GM12878 (cell line): Measurements from ENCODE around the gene FOXI1. TPM values are rescaled to one million over a fixed set of nuclear protein-coding genes. Genes with fewer than 3 reads are reported as not detected.
"Not testable (repeated sequence)": the region's sequence is repeated elsewhere in the genome, so short reads cannot be mapped to it uniquely, and the experiment has no call there.

Experiments used
- ATAC-seq: fragments of 200-7000 bp; cut with Tn5 transposase; 3 replicates; pipeline ENCODE4 v1.9.1; 2020; ENCODE audit warnings: mild to moderate bottlenecking, moderate library complexity
- BruUV-seq: library from RNA; stranded (reverse); fragments of 400-500 nt; replicated peaks from 2 replicates; lab custom pipeline; 2021; lab: Mats Ljungman, UMichigan
- CTCF ChIA-PET: fragments of 300-600 bp; sonication (Branson Sonifier 250); formaldehyde crosslinking; extraction: SDS; loops from one replicate; lab custom pipeline; 2021; ENCODE audit warnings: inconsistent platforms; lab: Yijun Ruan, JAX
- POLR2A ChIA-PET: fragments of 350-600 bp; formaldehyde crosslinking; extraction: SDS; loops from one replicate; lab custom pipeline; 2021; ENCODE audit warnings: inconsistent platforms; lab: Charles Lee
- RAD21 ChIA-PET: fragments of 300-600 bp; sonication (Branson Sonifier 250); formaldehyde crosslinking; loops from one replicate; lab custom pipeline; 2023; ENCODE audit warnings: antibody characterized with exemption; ENCODE audit not compliant: unreplicated experiment; lab: Charles Lee
- SMC1A ChIA-PET: fragments of 300-600 bp; sonication (Branson Sonifier 250); formaldehyde crosslinking; loops from one replicate; lab custom pipeline; 2023; ENCODE audit not compliant: unreplicated experiment, uncharacterized antibody; lab: Charles Lee
- DNase-seq: peaks from one replicate; pipeline ENCODE4 v3.0.0-alpha.2; 2011; ENCODE audit warnings: low read depth, low spot score
- FAIRE-seq: peaks from 3 replicates; lab custom pipeline; 2011; peaks lifted over from hg19 to GRCh38; lab: Jason Lieb, UNC
- H2AFZ ChIP-seq: 2 replicates; pipeline ENCODE4 v1.6.0; 2011; ENCODE audit warnings: low read depth, low read length, control low read depth; ENCODE audit not compliant: control insufficient read depth
- H3K27ac ChIP-seq: 2 replicates; pipeline ENCODE4 v1.5.1; 2011; ENCODE audit warnings: control low read depth; ENCODE audit not compliant: control insufficient read depth, insufficient read depth
- H3K27me3 ChIP-seq, 2 experiments: replicated peaks in 1 of 2; 2 replicates each; pipeline versions ENCODE4 v1.6.0 to v1.6.1; 2011; ENCODE audit warnings: low read length in 1 of 2; ENCODE audit not compliant: control insufficient read depth in 2 of 2, insufficient read depth in 2 of 2
- H3K36me3 ChIP-seq, 2 experiments: 2 replicates each; pipeline ENCODE4 v1.5.1; 2011; ENCODE audit warnings: low read length in 1 of 2; ENCODE audit not compliant: control insufficient read depth in 2 of 2, insufficient read depth in 2 of 2
- H3K4me1 ChIP-seq: 2 replicates; pipeline ENCODE4 v1.6.1; 2011; ENCODE audit warnings: mild to moderate bottlenecking, low read length, moderate library complexity, mixed read lengths; ENCODE audit not compliant: control insufficient read depth, insufficient read depth
- H3K4me2 ChIP-seq: 2 replicates; pipeline ENCODE4 v1.6.0; 2011; ENCODE audit warnings: control low read depth; ENCODE audit not compliant: control insufficient read depth, insufficient read depth
- H3K4me3 ChIP-seq: fragments of 200-600 bp; sonication (generic); 2 replicates; pipeline ENCODE4 v1.5.1; 2016
- H3K79me2 ChIP-seq: 2 replicates; pipeline ENCODE4 v1.6.0; 2011; ENCODE audit warnings: low read length; ENCODE audit not compliant: control insufficient read depth, insufficient read depth
- H3K9ac ChIP-seq: 2 replicates; pipeline ENCODE4 v1.8.0; 2011; ENCODE audit warnings: low read length, control low read depth, mixed read lengths; ENCODE audit not compliant: control insufficient read depth, insufficient read depth
- H3K9me3 ChIP-seq: replicated peaks from 3 replicates; pipeline ENCODE4 v1.5.1; 2011; ENCODE audit warnings: mild to moderate bottlenecking, low read length; ENCODE audit not compliant: control insufficient read depth, insufficient read depth
- H4K20me1 ChIP-seq: 2 replicates; pipeline ENCODE4 v1.6.0; 2011; ENCODE audit not compliant: control insufficient read depth, insufficient read depth
- CBX5 ChIP-seq: sonication (generic); IDR thresholded peaks from 2 replicates; pipeline ENCODE4 v1.6.1; 2016; ENCODE audit warnings: low read depth, moderate library complexity, mild to moderate bottlenecking, inconsistent platforms
- HDAC6 ChIP-seq: fragments of 200-600 bp; sonication (generic); IDR thresholded peaks from one replicate; pipeline ENCODE4 v1.8.0; 2017; ENCODE audit warnings: antibody characterized with exemption; ENCODE audit not compliant: unreplicated experiment
- MAX ChIP-seq: IDR thresholded peaks from 2 replicates; pipeline ENCODE4 v1.6.1; 2012; ENCODE audit warnings: low read depth, low read length, improper control_type of control experiment
- PAX5 ChIP-seq: IDR thresholded peaks from 2 replicates; pipeline ENCODE4 v1.6.1; 2011; ENCODE audit warnings: low read depth, low read length, borderline replicate concordance
- RBBP5 ChIP-seq: fragments of 200-600 bp; sonication (generic); conservative IDR thresholded peaks from 2 replicates; pipeline ENCODE4 v1.6.1; 2016
- WGBS: methylation state at CpG from one replicate; pipeline ENCODE4 v1.1.6; 2016; ENCODE audit warnings: low lambda C conversion rate; ENCODE audit not compliant: insufficient replicate concordance, insufficient coverage; ENCODE audit errors: missing lambda C conversion rate; 5-methylcytosine and 5-hydroxymethylcytosine counted together
- in situ Hi-C: fragments of 300-500 bp; cut with MboI; formaldehyde crosslinking; loops from 9 replicates; pipeline ENCODE4 v1.14.3; 2018; ENCODE audit warnings: mixed read lengths
- intact Hi-C: fragments of 100-400 bp; cut with micrococcal nuclease; formaldehyde crosslinking; loops from one replicate; pipeline ENCODE4 v1.14.2; 2022; ENCODE audit not compliant: unreplicated experiment
- polyA plus RNA-seq, 11 experiments: library from polyadenylated mRNA; depleted of rRNA in 4 of 11; unstranded in 6 of 11; stranded (reverse) in 5 of 11; fragments of >200 nt; fragmentation: Nextera tagmentation in 4 of 11; fragmentation: Illumina TruSeq in 1 of 11; extraction: Ambion mirVana in 4 of 11; extraction: Trizol in 1 of 11; gene quantifications; 1 replicate in 1 of 11; 2 replicates in 10 of 11; pipeline versions ENCODE4 v1.2.1 to v1.2.3, GENCODE V29; 2011 to 2016; ENCODE audit warnings: inconsistent platforms in 2 of 11, missing spikeins in 2 of 11, low read depth in 1 of 11
- total RNA-seq, 4 experiments: library from RNA; depleted of rRNA in 3 of 4; stranded (reverse); fragments of >200 nt in 3 of 4; fragmentation: Illumina TruSeq in 1 of 4; extraction: Trizol in 1 of 4; gene quantifications; 2 replicates each; pipeline versions ENCODE4 v1.2.1 to v1.2.3, GENCODE V29; 2013 to 2021

The FOXI1 gene
- total and polyA plus RNA-seq, 10 of the 15 experiments (the other 5 are each of a cell fraction or from before 2014, with no cell fraction given): not detected

GRCh38 chr5:170092455-170093101 is 13.1 kb upstream of the FOXI1 start:
- no TSS peak for BruUV-seq
- Histone ChIP-seq H2AFZ (no peak overlapping the region), H3K27me3 (no peaks in the 10 kb centered on the region), H3K9ac (no peak overlapping the region), H3K4me3 (no peak overlapping the region), H3K36me3 (no peaks in the 10 kb centered on the region; a peak in 1 of 4 replicates), H3K9me3 (no peaks in the 10 kb centered on the region), H3K79me2 (no peaks in the 10 kb centered on the region), H4K20me1 (no peaks in the 10 kb centered on the region), H3K27ac (no peak overlapping the region), H3K4me1 (no peaks in the 10 kb centered on the region), H3K4me2 (no peak overlapping the region)
- 55% methylated on average over 5 of the region's 5 CpGs for WGBS
- FAIRE-seq: no peak
- ATAC-seq: no peak
- CTCF ChIA-PET: no interaction called here
- no peak for DNase-seq
- POLR2A ChIA-PET: no interaction called here
- RAD21 ChIA-PET: no interaction called here
- intact Hi-C loops (no loop called here), in situ Hi-C loops (no loop called here)
- no peak for TF ChIP-seq CBX5
- no peak for TF ChIP-seq HDAC6
- TF ChIP-seq PAX5: no peak
- TF ChIP-seq RBBP5: no peak
- TF ChIP-seq MAX: no peak
- SMC1A ChIA-PET: interaction anchor here (1.1 kb wide), 1 partner anchor 92 kb away, joined by 3 read pairs; no protein-coding TSS in a partner anchor

GRCh38 chr5:170094329-170094728 is 11.4 kb upstream of the FOXI1 start:
- intact Hi-C loops: not testable (repeated sequence)
- RAD21 ChIA-PET: interaction anchor here (1.5 kb wide), 1 partner anchor 130 kb away, joined by 3 read pairs; no protein-coding TSS in a partner anchor

More at GRCh38 chr5:170094329-170094728, 11.4 kb upstream of the FOXI1 start:
- 52% methylated on average over 8 of the region's 10 CpGs for WGBS
- ChIA-PET SMC1A (interaction anchor here (0.9 kb wide), 1 partner anchor 57 kb away, joined by 3 read pairs; no protein-coding TSS in a partner anchor), CTCF (interaction anchor here (1.4 kb wide), 1 partner anchor 88 kb away, joined by 3 read pairs; no protein-coding TSS in a partner anchor)
- H3K79me2 ChIP-seq, H2AFZ ChIP-seq, FAIRE-seq, ATAC-seq, BruUV-seq, H3K4me2 ChIP-seq, H4K20me1 ChIP-seq, POLR2A ChIA-PET, H3K4me1 ChIP-seq, H3K27ac ChIP-seq, H3K9ac ChIP-seq, H3K36me3 ChIP-seq, in situ Hi-C loops, DNase-seq, H3K27me3 ChIP-seq, H3K4me3 ChIP-seq, H3K9me3 ChIP-seq: not testable (repeated sequence)
